ENCODE results near the gene SGK2. TPM values are rescaled to one million over a fixed set of nuclear protein-coding genes. Genes with fewer than 3 reads are reported as not detected.

Gene SGK2
- total RNA-seq, 1 experiment from 2014 or later: 0.13 TPM

GRCh38 chr20:43579861-43580793 is 21.3 kb downstream of the SGK2 start:
- TF ChIP-seq EZH2 (IDR thresholded peaks at IDR 0.05; ENCODE audit: borderline replicate concordance, low read depth, low read length, poor library complexity, severe bottlenecking) (no peak), CTCF (conservative IDR thresholded peaks at IDR 0.05; ENCODE audit: low read depth, low read length) (no peak)
- DNase-seq (ENCODE audit: low spot score): no peak
- CTCF ChIA-PET: no interaction called here

DNA sequence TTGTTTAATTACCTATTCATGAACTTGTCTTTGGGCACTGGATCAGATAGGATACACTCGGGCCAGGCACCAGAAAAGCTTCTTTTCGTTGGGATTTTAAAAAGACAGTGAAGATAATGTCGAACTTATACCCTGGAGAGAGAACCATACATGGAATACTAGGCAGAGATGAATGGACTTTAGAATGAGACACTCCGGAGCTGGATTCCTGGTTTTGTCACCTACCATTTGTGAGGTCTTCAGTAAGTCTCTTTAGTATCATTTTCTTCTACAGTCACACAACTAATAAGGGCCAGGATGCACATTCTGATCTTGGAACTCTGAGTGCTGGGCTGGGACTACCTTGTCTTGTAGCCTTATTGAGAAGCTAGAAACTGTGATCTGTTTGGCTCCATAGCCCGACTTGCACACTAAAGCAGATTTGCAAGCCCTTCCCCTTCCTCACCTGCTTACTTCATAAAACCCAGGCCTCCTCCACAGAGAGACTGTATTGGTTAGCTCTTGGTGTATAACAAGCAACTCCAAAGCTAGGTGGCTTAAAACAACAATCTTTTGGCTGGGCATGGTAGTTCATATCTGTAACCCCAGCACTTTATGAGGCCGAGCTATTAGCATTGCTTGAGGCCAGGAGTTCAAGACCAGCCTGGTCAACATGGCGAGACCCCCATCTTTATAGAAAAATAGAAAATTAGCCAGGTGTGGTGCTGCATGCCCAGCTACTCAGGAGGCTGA is 24.5 kb downstream of the SGK2 start:
- TF ChIP-seq CTCF (conservative IDR thresholded peaks at IDR 0.05; ENCODE audit: low read depth, low read length) (no peak), EZH2 (IDR thresholded peaks at IDR 0.05; ENCODE audit: borderline replicate concordance, low read depth, low read length, poor library complexity, severe bottlenecking) (no peak)
- no peaks in the 10 kb centered on the region for H3K36me3 ChIP-seq (ENCODE audit: insufficient read depth, low read length, poor library complexity, severe bottlenecking)
- intact Hi-C loops (cut with micrococcal nuclease; ENCODE audit: unreplicated experiment): no loop called here
- POLR2A ChIA-PET (ENCODE audit: low non-redundant PET): no interaction called here
- no peak overlapping the region for H3K4me3 ChIP-seq (ENCODE audit: low read depth, low read length, poor library complexity, severe bottlenecking)
- H3K4me1 ChIP-seq (ENCODE audit: insufficient read depth, low read length, poor library complexity, severe bottlenecking): no peaks in the 10 kb centered on the region
- no peak overlapping the region for H3K27ac ChIP-seq (ENCODE audit: low read depth, low read length, poor library complexity, severe bottlenecking)
- CTCF ChIA-PET: no interaction called here
- no peaks in the 10 kb centered on the region for H3K27me3 ChIP-seq (replicated peaks; ENCODE audit: insufficient read depth, low read depth, low read length, poor library complexity)
- no TSS peak for BruUV-seq (replicated peaks)
- H3K9me3 ChIP-seq (ENCODE audit: low read depth, low read length, poor library complexity, severe bottlenecking): no peaks in the 10 kb centered on the region
- no peak for DNase-seq (ENCODE audit: low spot score)

More at GRCh38 chr20:43579861-43580793, 21.3 kb downstream of the SGK2 start:
- BruUV-seq (replicated peaks): no TSS peak
- H3K4me1 ChIP-seq (ENCODE audit: insufficient read depth, low read length, poor library complexity, severe bottlenecking): no peaks in the 10 kb centered on the region
- POLR2A ChIA-PET (ENCODE audit: low non-redundant PET): no interaction called here
- intact Hi-C loops (cut with micrococcal nuclease; ENCODE audit: unreplicated experiment): no loop called here
- H3K9me3 ChIP-seq (ENCODE audit: low read depth, low read length, poor library complexity, severe bottlenecking): no peaks in the 10 kb centered on the region
- H3K27ac ChIP-seq (ENCODE audit: low read depth, low read length, poor library complexity, severe bottlenecking): no peak overlapping the region
- no peaks in the 10 kb centered on the region for H3K27me3 ChIP-seq (replicated peaks; ENCODE audit: insufficient read depth, low read depth, low read length, poor library complexity)
- no peak overlapping the region for H3K4me3 ChIP-seq (ENCODE audit: low read depth, low read length, poor library complexity, severe bottlenecking)
- H3K36me3 ChIP-seq (ENCODE audit: insufficient read depth, low read length, poor library complexity, severe bottlenecking): no peaks in the 10 kb centered on the region

- CTCF ChIA-PET: no interaction called here
- POLR2A ChIA-PET (ENCODE audit: low non-redundant PET): no interaction called here
- Histone ChIP-seq H3K27me3 (replicated peaks; ENCODE audit: insufficient read depth, low read depth, low read length, poor library complexity) (no peaks in the 10 kb centered on the region), H3K4me1 (ENCODE audit: insufficient read depth, low read length, poor library complexity, severe bottlenecking) (no peaks in the 10 kb centered on the region), H3K9me3 (ENCODE audit: low read depth, low read length, poor library complexity, severe bottlenecking) (no peaks in the 10 kb centered on the region), H3K36me3 (ENCODE audit: insufficient read depth, low read length, poor library complexity, severe bottlenecking) (no peaks in the 10 kb centered on the region), H3K4me3 (ENCODE audit: low read depth, low read length, poor library complexity, severe bottlenecking) (no peak overlapping the region), H3K27ac (ENCODE audit: low read depth, low read length, poor library complexity, severe bottlenecking) (no peak overlapping the region)
- no TSS peak for BruUV-seq (replicated peaks)
- intact Hi-C loops (cut with micrococcal nuclease; ENCODE audit: unreplicated experiment): no loop called here
- no peak for DNase-seq (ENCODE audit: low spot score)
- TF ChIP-seq EZH2 (IDR thresholded peaks at IDR 0.05; ENCODE audit: borderline replicate concordance, low read depth, low read length, poor library complexity, severe bottlenecking) (no peak), CTCF (conservative IDR thresholded peaks at IDR 0.05; ENCODE audit: low read depth, low read length) (no peak)
These were observed 25.2 kb downstream of the SGK2 start for GRCh38 chr20:43583982-43584432.
